Measurements from ENCODE around the gene DPF3. TPM values are rescaled to one million over a fixed set of nuclear protein-coding genes. Genes with fewer than 3 reads are reported as not detected.

Gene DPF3
- total RNA-seq, 4 donors from 2014 or later: 0.22 to 5.4 (median 2.7) TPM

GRCh38 chr14:72916174-72916573, 22.3 kb upstream of the DPF3 start:
- Histone ChIP-seq H3K4me1 (no peaks in the 10 kb centered on the region), H3K4me3 (no peak overlapping the region), H3K9me3 (no peaks in the 10 kb centered on the region), H3K36me3 (no peaks in the 10 kb centered on the region), H3K27me3 (no peaks in the 10 kb centered on the region), H3K27ac (no peak overlapping the region)
- WGBS, 2 donors: 67 to 69% methylated on average over 6 of the region's 6 CpGs
- DNase-seq (ENCODE audit: low spot score in 2 of 2): no peak
- TF ChIP-seq CTCF (IDR thresholded peaks at IDR 0.05): no peak
- TF ChIP-seq EP300 (IDR thresholded peaks at IDR 0.05): no peak
- TF ChIP-seq POLR2A (IDR thresholded peaks at IDR 0.05): no peak

DNA sequence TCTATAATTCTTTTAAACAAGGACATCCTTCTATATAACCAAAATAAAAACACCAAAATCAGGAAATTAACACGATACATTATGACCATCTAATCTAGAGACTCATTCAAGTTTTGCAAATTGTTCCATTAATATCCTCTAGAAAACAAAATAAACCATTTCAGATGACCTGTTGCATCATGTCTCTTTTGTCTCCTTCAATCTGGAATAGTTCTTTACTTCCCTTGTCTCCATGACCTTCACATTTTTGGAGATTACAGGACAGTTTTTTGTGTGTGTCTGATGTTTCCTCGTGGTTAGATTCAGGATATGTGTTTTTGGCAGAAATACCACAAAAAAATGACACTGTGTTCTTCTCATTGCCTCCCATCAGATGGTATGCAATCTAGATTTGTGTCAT, 19.9 kb upstream of the DPF3 start:
- Histone ChIP-seq H3K9me3 (no peaks in the 10 kb centered on the region), H3K27me3 (no peaks in the 10 kb centered on the region), H3K4me1 (no peaks in the 10 kb centered on the region), H3K36me3 (no peaks in the 10 kb centered on the region), H3K27ac (no peak overlapping the region), H3K4me3 (no peak overlapping the region)
- DNase-seq (ENCODE audit: low spot score in 2 of 2): no peak
- 29 to 36% methylated on average over 2 of the region's 2 CpGs for WGBS, 2 donors
- TF ChIP-seq EP300 (IDR thresholded peaks at IDR 0.05): no peak
- TF ChIP-seq CTCF (IDR thresholded peaks at IDR 0.05): no peak
- TF ChIP-seq POLR2A (IDR thresholded peaks at IDR 0.05): no peak

- Histone ChIP-seq H3K27ac (no peak overlapping the region), H3K4me3 (no peak overlapping the region), H3K4me1 (peaks cover 0 to 3% (median 0%) of the 10 kb centered on the region in 4 donors), H3K36me3 (no peaks in the 10 kb centered on the region), H3K9me3 (no peaks in the 10 kb centered on the region), H3K27me3 (peaks cover 0 to 7% of the 10 kb centered on the region in 2 donors)
- 69 to 82% methylated on average over 5 of the region's 5 CpGs for WGBS, 2 donors
- no peak for TF ChIP-seq EP300 (IDR thresholded peaks at IDR 0.05)
- TF ChIP-seq CTCF (IDR thresholded peaks at IDR 0.05): no peak
- no peak for TF ChIP-seq POLR2A (IDR thresholded peaks at IDR 0.05)
- DNase-seq (ENCODE audit: low spot score in 2 of 2): no peak
Measured at GRCh38 chr14:72909163-72909562, 15.3 kb upstream of the DPF3 start.

- no peak for DNase-seq (ENCODE audit: low spot score in 2 of 2)
- WGBS, 2 donors: 44 to 46% methylated on average over 5 of the region's 5 CpGs
- Histone ChIP-seq H3K4me1 (peaks cover 0 to 3% (median 0%) of the 10 kb centered on the region in 4 donors), H3K36me3 (no peaks in the 10 kb centered on the region), H3K27me3 (peaks cover 0 to 7% of the 10 kb centered on the region in 2 donors), H3K27ac (no peak overlapping the region), H3K4me3 (no peak overlapping the region), H3K9me3 (no peaks in the 10 kb centered on the region)
- TF ChIP-seq CTCF (IDR thresholded peaks at IDR 0.05): no peak
- no peak for TF ChIP-seq EP300 (IDR thresholded peaks at IDR 0.05)
- no peak for TF ChIP-seq POLR2A (IDR thresholded peaks at IDR 0.05)
Measured at GRCh38 chr14:72907886-72908285, 14.0 kb upstream of the DPF3 start.

GRCh38 chr14:72906879-72907278, 13.0 kb upstream of the DPF3 start:
- Histone ChIP-seq H3K27ac (no peak overlapping the region), H3K9me3 (no peaks in the 10 kb centered on the region), H3K4me3 (no peak overlapping the region), H3K27me3 (peaks cover 0 to 7% of the 10 kb centered on the region in 2 donors), H3K4me1 (peaks cover 0 to 3% (median 0%) of the 10 kb centered on the region in 4 donors), H3K36me3 (no peaks in the 10 kb centered on the region)
- 28 to 36% methylated on average over 1 of the region's 1 CpG for WGBS, 2 donors
- DNase-seq (ENCODE audit: low spot score in 2 of 2): no peak
- TF ChIP-seq POLR2A (IDR thresholded peaks at IDR 0.05) (no peak), CTCF (IDR thresholded peaks at IDR 0.05) (no peak), EP300 (IDR thresholded peaks at IDR 0.05) (no peak)
